HepG2 (cell line): Measurements from ENCODE around the gene NSFL1C. TPM values are rescaled to one million over a fixed set of nuclear protein-coding genes. Genes with fewer than 3 reads are reported as not detected.
A peak's percentile ranks its signal among the peaks of the same experiment; 100 is the strongest.

Source experiments
- ATAC-seq: fragments of 200-7000 bp; cut with Tn5 transposase; 3 replicates; pipeline ENCODE4 v1.9.1; 2020; ENCODE audit warnings: mild to moderate bottlenecking, moderate library complexity
- BruUV-seq: library from RNA; stranded (reverse); fragments of 400-500 nt; replicated peaks from 2 replicates; lab custom pipeline; 2021; lab: Mats Ljungman, UMichigan
- CTCF ChIA-PET: fragments of 300-600 bp; formaldehyde crosslinking; extraction: SDS; loops from one replicate; lab custom pipeline; 2021; ENCODE audit warnings: low total read pairs, inconsistent platforms, low intra/inter-chr PET ratio; lab: Yijun Ruan, JAX
- POLR2A ChIA-PET: fragments of 350-600 bp; sonication (Branson Sonifier 250); formaldehyde crosslinking; loops from one replicate; lab custom pipeline; 2020; ENCODE audit warnings: antibody characterized with exemption, inconsistent platforms; lab: Yijun Ruan, JAX
- DNase-seq: peaks from one replicate; pipeline ENCODE4 v3.0.0-alpha.2; 2015; ENCODE audit warnings: low spot score
- FAIRE-seq: peaks from 3 replicates; lab custom pipeline; 2011; peaks lifted over from hg19 to GRCh38; lab: Jason Lieb, UNC
- H2AFZ ChIP-seq: one replicate; pipeline ENCODE4 v1.6.1; 2011; ENCODE audit warnings: low read length, inconsistent platforms
- H3K27ac ChIP-seq: fragments of 300-600 bp; 3 replicates; pipeline ENCODE4 v1.8.0; 2011; ENCODE audit warnings: mixed run types, mild to moderate bottlenecking, mixed read lengths, low read length, inconsistent platforms; ENCODE audit not compliant: insufficient read depth; ENCODE audit errors: extremely low read length
- H3K27me3 ChIP-seq, 2 experiments: fragments of 200-600 bp in 1 of 2; 2 replicates in 1 of 2; 3 replicates in 1 of 2; pipeline versions ENCODE4 v1.6.0 to v1.8.0; 2011; ENCODE audit warnings: low read length in 2 of 2, mild to moderate bottlenecking in 2 of 2, moderate library complexity in 2 of 2, inconsistent platforms in 1 of 2; ENCODE audit not compliant: insufficient read depth in 2 of 2, control insufficient read depth in 1 of 2
- H3K36me3 ChIP-seq, 2 experiments: fragments of 200-600 bp in 1 of 2; replicated peaks in 1 of 2; 2 replicates in 1 of 2; 3 replicates in 1 of 2; pipeline versions ENCODE4 v1.5.1 to v1.8.0; 2011; ENCODE audit warnings: low read length in 2 of 2, inconsistent platforms in 1 of 2; ENCODE audit not compliant: insufficient read depth in 2 of 2, control insufficient read depth in 1 of 2
- H3K4me1 ChIP-seq: 2 replicates; pipeline ENCODE4 v1.5.1; 2012; ENCODE audit warnings: low read length, inconsistent platforms; ENCODE audit not compliant: insufficient read depth
- H3K4me2 ChIP-seq: 2 replicates; pipeline ENCODE4 v1.6.0; 2011; ENCODE audit warnings: low read depth, low read length, inconsistent platforms
- H3K4me3 ChIP-seq, 3 experiments: fragments of 200-600 bp in 1 of 3; sonication (generic), shearing (Covaris generic) in 1 of 3; replicated peaks in 1 of 3; 2 replicates each; pipeline ENCODE4 v1.5.1; 2011 to 2016; ENCODE audit warnings: low read length in 3 of 3, inconsistent platforms in 2 of 3, low read depth in 2 of 3, mild to moderate bottlenecking in 2 of 3, control low read depth in 1 of 3, mixed read lengths in 1 of 3; ENCODE audit not compliant: insufficient read depth in 1 of 3
- H3K79me2 ChIP-seq: one replicate; pipeline ENCODE4 v1.6.1; 2011; ENCODE audit warnings: low read length, inconsistent platforms; ENCODE audit not compliant: insufficient read depth
- H3K9ac ChIP-seq: 2 replicates; pipeline ENCODE4 v1.6.0; 2011; ENCODE audit warnings: mild to moderate bottlenecking, low read depth, low read length, inconsistent platforms; ENCODE audit not compliant: insufficient read depth
- H3K9me3 ChIP-seq: 2 replicates; pipeline ENCODE4 v1.5.1; 2012; ENCODE audit warnings: mild to moderate bottlenecking, low read length
- H4K20me1 ChIP-seq: 2 replicates; pipeline ENCODE4 v1.6.0; 2011; ENCODE audit warnings: inconsistent platforms, mild to moderate bottlenecking, low read length, moderate library complexity; ENCODE audit not compliant: insufficient read depth
- CEBPB ChIP-seq: IDR thresholded peaks from 2 replicates; pipeline ENCODE4 v1.6.1; 2011; ENCODE audit warnings: low read depth, low read length, improper control_type of control experiment, borderline replicate concordance
- KDM2A ChIP-seq: sonication (generic); formaldehyde crosslinking; IDR thresholded peaks from 2 replicates; pipeline ENCODE4 v1.4.0; 2020; ENCODE audit warnings: low read depth, missing genetic modification reagents, borderline replicate concordance
- MYC ChIP-seq: sonication (generic); formaldehyde crosslinking; IDR thresholded peaks from 2 replicates; pipeline ENCODE4 v1.9.0; 2021; ENCODE audit warnings: missing genetic modification reagents, borderline replicate concordance
- PHF5A ChIP-seq: IDR thresholded peaks from one replicate; pipeline ENCODE4 v1.6.1; 2018; ENCODE audit warnings: low read depth, missing genetic modification reagents; ENCODE audit not compliant: unreplicated experiment
- PITX1 ChIP-seq: sonication (generic); formaldehyde crosslinking; IDR thresholded peaks from 2 replicates; pipeline ENCODE4 v1.5.1; 2020; ENCODE audit warnings: mild to moderate bottlenecking, missing genetic modification reagents
- ZBTB33 ChIP-seq: sonication (generic); formaldehyde crosslinking; IDR thresholded peaks from 2 replicates; pipeline ENCODE4 v1.4.0; 2020; ENCODE audit warnings: missing genetic modification reagents
- ZNF879 ChIP-seq: sonication (generic); formaldehyde crosslinking; IDR thresholded peaks from 2 replicates; pipeline ENCODE4 v1.8.1; 2023; ENCODE audit warnings: missing genetic modification reagents
- WGBS: methylation state at CpG from one replicate; pipeline ENCODE4 v1.1.6; 2017; ENCODE audit warnings: low lambda C conversion rate; 5-methylcytosine and 5-hydroxymethylcytosine counted together
- in situ Hi-C: cut with HindIII; loops from 2 replicates; pipeline ENCODE4 v1.10.0; 2017; ENCODE audit warnings: low pct_unique_long_range_greater_than_20kb; ENCODE audit not compliant: extremely low pct_ligation_motif_present
- intact Hi-C: fragments of 100-400 bp; cut with micrococcal nuclease; formaldehyde crosslinking; loops from one replicate; pipeline ENCODE4 v1.10.0; 2022; ENCODE audit not compliant: unreplicated experiment
- polyA plus RNA-seq, 8 experiments: library from polyadenylated mRNA; depleted of rRNA in 3 of 8; stranded (reverse) in 7 of 8; unstranded in 1 of 8; fragments of >200 nt; fragmentation: Illumina TruSeq in 4 of 8; extraction: Trizol in 4 of 8; gene quantifications; 2 replicates each; pipeline versions ENCODE4 v1.2.1 to v1.2.3, GENCODE V29; 2011 to 2016; ENCODE audit warnings: low read depth in 4 of 8, missing spikeins in 1 of 8, mixed read lengths in 1 of 8; ENCODE audit not compliant: insufficient read depth in 1 of 8
- total RNA-seq, 5 experiments: library from RNA; depleted of rRNA; stranded (reverse); fragments of >200 nt; fragmentation: Illumina TruSeq; extraction: Trizol; gene quantifications; 2 replicates each; pipeline ENCODE4 v1.2.3, GENCODE V29; 2016; ENCODE audit warnings: low read depth in 1 of 5
- TF ChIP-seq, protein P1 (sequence below): sonication (generic); formaldehyde crosslinking; IDR thresholded peaks from 2 replicates; pipeline ENCODE4 v1.4.0; 2020; ENCODE audit warnings: mild to moderate bottlenecking, missing genetic modification reagents

NSFL1C gene
- total and polyA plus RNA-seq, 2 of the 13 experiments (the other 11 are each of a cell fraction or from before 2014, with no cell fraction given) = 22.9 to 62.7 TPM

DNA sequence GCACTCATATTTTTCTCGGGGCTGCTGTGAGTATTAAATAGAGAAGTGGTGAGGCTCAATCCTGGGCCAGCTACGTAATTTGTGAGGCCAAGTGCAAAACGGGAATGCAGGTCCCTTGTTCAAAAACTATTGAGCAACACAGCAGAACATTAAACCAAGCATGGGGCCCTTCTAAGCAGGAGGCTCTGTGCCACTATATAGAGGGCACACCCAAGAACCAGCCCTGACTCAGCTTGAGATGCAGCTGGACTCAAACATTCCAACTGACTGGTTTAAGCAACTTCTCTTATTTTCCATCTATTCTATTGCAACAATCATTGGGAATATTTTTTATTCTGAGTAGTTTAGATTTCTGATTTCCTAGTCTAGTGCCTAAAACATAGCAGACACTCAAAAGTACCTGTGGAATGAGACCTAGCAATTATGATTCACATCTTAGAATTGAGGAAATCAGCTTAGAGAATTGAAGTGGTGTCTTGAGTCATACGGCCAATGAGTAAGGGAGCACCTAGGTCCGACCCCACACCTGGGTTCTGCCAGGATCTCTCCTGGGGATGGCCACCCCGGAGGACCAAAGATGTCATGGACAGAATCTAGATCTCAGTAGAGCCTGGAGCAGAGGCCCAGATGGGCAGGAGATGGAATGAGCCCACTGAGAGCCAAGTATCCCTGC lies 23.3 kb upstream of the NSFL1C start:
- BruUV-seq = no TSS peak
- no peak for ATAC-seq
- Histone ChIP-seq H3K27ac (no peak overlapping the region), H3K4me3 (no peak overlapping the region), H3K4me1 (no peaks in the 10 kb centered on the region), H2AFZ (no peak overlapping the region), H3K79me2 (no peaks in the 10 kb centered on the region), H3K9ac (no peak overlapping the region), H3K4me2 (no peak overlapping the region), H3K9me3 (no peaks in the 10 kb centered on the region), H3K27me3 (peaks cover 2 to 26% of the 10 kb centered on the region in 2 experiments; a peak in 4 of 5 replicates), H4K20me1 (no peaks in the 10 kb centered on the region), H3K36me3 (no peaks in the 10 kb centered on the region)
- intact Hi-C loops (no loop called here), in situ Hi-C loops (no loop called here)
- FAIRE-seq = no peak
- ChIA-PET CTCF (no interaction called here), POLR2A (no interaction called here)
- 6% methylated on average over 6 of the region's 6 CpGs for WGBS
- no peak for DNase-seq
- peak; percentile 58; the same call in 1 of the 2 replicates for TF ChIP-seq CEBPB
- TF ChIP-seq PHF5A = no peak

DNA sequence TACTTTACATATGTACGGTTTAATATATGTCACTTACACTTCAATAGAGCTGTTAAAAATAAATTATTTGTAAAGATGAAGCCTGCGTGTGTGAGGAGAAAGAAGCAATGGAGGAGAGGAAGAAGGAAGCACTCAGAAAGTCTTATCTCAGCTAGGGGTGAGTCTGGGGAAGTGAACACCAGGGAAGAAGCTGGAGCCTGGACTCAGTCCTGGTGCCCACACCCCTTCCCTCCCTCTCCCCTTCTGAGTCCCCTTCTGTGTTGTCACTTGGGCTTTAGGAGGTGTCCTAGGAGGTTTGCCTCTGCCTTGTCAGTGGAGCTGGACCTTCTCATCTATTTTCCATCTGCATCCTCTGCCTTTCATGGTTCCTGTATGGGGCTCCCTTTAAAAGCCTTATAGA lies 22.7 kb upstream of the NSFL1C start:
- Histone ChIP-seq H3K79me2 (no peaks in the 10 kb centered on the region), H3K4me3 (no peak overlapping the region), H3K36me3 (no peaks in the 10 kb centered on the region), H3K27me3 (peaks cover 2 to 26% of the 10 kb centered on the region in 2 experiments; a peak in 4 of 5 replicates), H4K20me1 (no peaks in the 10 kb centered on the region), H2AFZ (no peak overlapping the region), H3K4me2 (no peak overlapping the region), H3K9ac (no peak overlapping the region), H3K9me3 (no peaks in the 10 kb centered on the region), H3K4me1 (no peaks in the 10 kb centered on the region), H3K27ac (no peak overlapping the region)
- CTCF ChIA-PET = no interaction called here
- TF ChIP-seq KDM2A (CRISPR knock-in tag) (no peak), ZNF879 (CRISPR knock-in tag) (no peak), PITX1 (CRISPR knock-in tag) (no peak), MYC (no peak), ZBTB33 (CRISPR knock-in tag) (no peak)
- TF ChIP-seq, protein P1, sequence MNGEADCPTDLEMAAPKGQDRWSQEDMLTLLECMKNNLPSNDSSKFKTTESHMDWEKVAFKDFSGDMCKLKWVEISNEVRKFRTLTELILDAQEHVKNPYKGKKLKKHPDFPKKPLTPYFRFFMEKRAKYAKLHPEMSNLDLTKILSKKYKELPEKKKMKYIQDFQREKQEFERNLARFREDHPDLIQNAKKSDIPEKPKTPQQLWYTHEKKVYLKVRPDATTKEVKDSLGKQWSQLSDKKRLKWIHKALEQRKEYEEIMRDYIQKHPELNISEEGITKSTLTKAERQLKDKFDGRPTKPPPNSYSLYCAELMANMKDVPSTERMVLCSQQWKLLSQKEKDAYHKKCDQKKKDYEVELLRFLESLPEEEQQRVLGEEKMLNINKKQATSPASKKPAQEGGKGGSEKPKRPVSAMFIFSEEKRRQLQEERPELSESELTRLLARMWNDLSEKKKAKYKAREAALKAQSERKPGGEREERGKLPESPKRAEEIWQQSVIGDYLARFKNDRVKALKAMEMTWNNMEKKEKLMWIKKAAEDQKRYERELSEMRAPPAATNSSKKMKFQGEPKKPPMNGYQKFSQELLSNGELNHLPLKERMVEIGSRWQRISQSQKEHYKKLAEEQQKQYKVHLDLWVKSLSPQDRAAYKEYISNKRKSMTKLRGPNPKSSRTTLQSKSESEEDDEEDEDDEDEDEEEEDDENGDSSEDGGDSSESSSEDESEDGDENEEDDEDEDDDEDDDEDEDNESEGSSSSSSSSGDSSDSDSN (CRISPR knock-in tag) = no peak
- no peak for DNase-seq
- WGBS = 17% methylated on average over 2 of the region's 2 CpGs
- no peak for ATAC-seq
- no TSS peak for BruUV-seq
- no peak for FAIRE-seq
- in situ Hi-C loops = no loop called here
- intact Hi-C loops = no loop called here
- POLR2A ChIA-PET = no interaction called here
